GM23338 (cell line): ENCODE measurements around the gene UBE2F. TPM values are rescaled to one million over a fixed set of nuclear protein-coding genes. Genes with fewer than 3 reads are reported as not detected.

ENCODE experiments used
- ATAC-seq: fragments of 200-7000 bp; cut with Tn5 transposase; 3 replicates; pipeline ENCODE4 v1.9.1; 2020
- DNase-seq: peaks from one replicate; pipeline ENCODE4 v3.0.0-alpha.2; 2015; ENCODE audit warnings: low spot score
- H2AFZ ChIP-seq: fragments of 200-600 bp; sonication (generic); 2 replicates; pipeline ENCODE4 v1.8.0; 2016; ENCODE audit warnings: antibody characterized with exemption, mild to moderate bottlenecking, moderate library complexity
- H3F3A ChIP-seq: fragments of 200-600 bp; sonication (generic); replicated peaks from 2 replicates; pipeline ENCODE4 v1.8.0; 2017; ENCODE audit warnings: antibody characterized with exemption, mixed run types, low read depth
- H3K27ac ChIP-seq: fragments of 200-600 bp; sonication (generic); 2 replicates; pipeline ENCODE4 v1.6.1; 2016; ENCODE audit warnings: low read depth
- H3K27me3 ChIP-seq: fragments of 200-600 bp; sonication (generic); 2 replicates; pipeline ENCODE4 v1.8.0; 2016; ENCODE audit warnings: mild to moderate bottlenecking, mixed run types, moderate library complexity; ENCODE audit not compliant: insufficient read depth
- H3K36me3 ChIP-seq: fragments of 200-600 bp; sonication (generic); 2 replicates; pipeline ENCODE4 v1.8.0; 2016; ENCODE audit warnings: mild to moderate bottlenecking; ENCODE audit not compliant: insufficient read depth
- H3K4me1 ChIP-seq: fragments of 200-600 bp; sonication (generic); 2 replicates; pipeline ENCODE4 v1.8.0; 2016; ENCODE audit warnings: mild to moderate bottlenecking, moderate library complexity; ENCODE audit not compliant: insufficient read depth
- H3K4me2 ChIP-seq: fragments of 200-600 bp; sonication (generic); 2 replicates; pipeline ENCODE4 v1.7.1; 2017; ENCODE audit warnings: mixed run types
- H3K4me3 ChIP-seq: fragments of 200-600 bp; sonication (generic); 2 replicates; pipeline ENCODE4 v1.6.1; 2016; ENCODE audit warnings: mixed run types
- H3K79me2 ChIP-seq: fragments of 200-600 bp; sonication (generic); replicated peaks from 2 replicates; pipeline ENCODE4 v1.8.0; 2017; ENCODE audit warnings: mild to moderate bottlenecking; ENCODE audit not compliant: insufficient read depth
- H3K9me2 ChIP-seq: fragments of 200-600 bp; sonication (generic); 2 replicates; pipeline ENCODE4 v1.8.0; 2017; ENCODE audit not compliant: insufficient read depth
- H4K20me1 ChIP-seq: fragments of 200-600 bp; sonication (generic); replicated peaks from 2 replicates; pipeline ENCODE4 v1.8.0; 2017; ENCODE audit warnings: mild to moderate bottlenecking; ENCODE audit not compliant: insufficient read depth
- H3K27ac Mint-ChIP-seq: 2 replicates; pipeline ENCODE4 v1.8.0; 2020; ENCODE audit warnings: inconsistent platforms, mild to moderate bottlenecking, moderate library complexity, mixed read lengths
- H3K27me3 Mint-ChIP-seq: 3 replicates; pipeline ENCODE4 v1.8.0; 2022; ENCODE audit warnings: low read depth, mild to moderate bottlenecking, moderate library complexity, mixed read lengths, inconsistent platforms; ENCODE audit not compliant: insufficient read depth, poor library complexity
- H3K36me3 Mint-ChIP-seq: 3 replicates; pipeline ENCODE4 v1.8.0; 2021; ENCODE audit warnings: low read depth, mild to moderate bottlenecking, inconsistent platforms, moderate library complexity, mixed read lengths
- H3K4me1 Mint-ChIP-seq: 3 replicates; pipeline ENCODE4 v1.8.0; 2020; ENCODE audit warnings: mild to moderate bottlenecking, inconsistent platforms, mixed read lengths
- H3K4me3 Mint-ChIP-seq: 3 replicates; pipeline ENCODE4 v1.8.0; 2021; ENCODE audit warnings: moderate library complexity, mild to moderate bottlenecking, inconsistent platforms, mixed read lengths
- H3K9me3 Mint-ChIP-seq: 3 replicates; pipeline ENCODE4 v1.8.0; 2020; ENCODE audit warnings: moderate library complexity, mild to moderate bottlenecking, inconsistent platforms, mixed read lengths
- CREB1 ChIP-seq: fragments of 250-450 bp; sonication (Bioruptor Pico); IDR thresholded peaks from 2 replicates; pipeline ENCODE4 v1.5.0; 2020; ENCODE audit warnings: low read depth, mild to moderate bottlenecking, moderate library complexity
- EZH2 ChIP-seq: fragments of 200-600 bp; sonication (generic); IDR thresholded peaks from one replicate; pipeline ENCODE4 v1.8.0; 2017; ENCODE audit warnings: antibody characterized with exemption, mild to moderate bottlenecking, low read depth; ENCODE audit not compliant: unreplicated experiment
- EZH2phosphoT487 ChIP-seq: fragments of 200-600 bp; sonication (generic); IDR thresholded peaks from one replicate; pipeline ENCODE4 v1.8.1; 2018; ENCODE audit warnings: antibody characterized with exemption; ENCODE audit not compliant: unreplicated experiment
- JUNB ChIP-seq: IDR thresholded peaks from one replicate; pipeline ENCODE4 v1.6.1; 2016; ENCODE audit warnings: antibody characterized with exemption; ENCODE audit not compliant: unreplicated experiment
- NANOG ChIP-seq: IDR thresholded peaks from 2 replicates; pipeline ENCODE4 v1.6.1; 2016; ENCODE audit warnings: antibody characterized with exemption, borderline replicate concordance
- STAT1 ChIP-seq: IDR thresholded peaks from one replicate; pipeline ENCODE4 v1.6.1; 2016; ENCODE audit warnings: antibody characterized with exemption; ENCODE audit not compliant: unreplicated experiment
- ZNF331 ChIP-seq: fragments of 250-450 bp; sonication (Bioruptor Pico); IDR thresholded peaks from 2 replicates; pipeline ENCODE4 v1.5.0; 2020; ENCODE audit warnings: low read depth, mild to moderate bottlenecking, moderate library complexity
- polyA plus RNA-seq: library from polyadenylated mRNA; unstranded; fragments of >200 nt; fragmentation: Nextera tagmentation; extraction: Ambion mirVana; gene quantifications from 2 replicates; pipeline ENCODE4 v1.2.1, GENCODE V29; 2016
- total RNA-seq: library from RNA; depleted of rRNA; stranded (reverse); fragments of >200 nt; shearing (Covaris generic); gene quantifications from 2 replicates; pipeline ENCODE4 v1.2.3, GENCODE V29; 2014
- TF ChIP-seq, protein P1 (sequence below): IDR thresholded peaks from one replicate; pipeline ENCODE4 v1.6.1; 2018; ENCODE audit warnings: antibody characterized with exemption; ENCODE audit not compliant: unreplicated experiment
- TF ChIP-seq, protein P2 (sequence below), 2 experiments: fragments of 200-600 bp in 1 of 2; sonication (generic) in 1 of 2; conservative IDR thresholded peaks; 2 replicates each; pipeline versions ENCODE4 v1.5.1 to v1.6.1; 2016 to 2017; ENCODE audit warnings: antibody characterized with exemption in 2 of 2, low read depth in 2 of 2, mild to moderate bottlenecking in 2 of 2, moderate library complexity in 1 of 2

UBE2F gene
- total and polyA plus RNA-seq, 2 experiments from 2014 or later: 98.2 to 106 TPM

DNA sequence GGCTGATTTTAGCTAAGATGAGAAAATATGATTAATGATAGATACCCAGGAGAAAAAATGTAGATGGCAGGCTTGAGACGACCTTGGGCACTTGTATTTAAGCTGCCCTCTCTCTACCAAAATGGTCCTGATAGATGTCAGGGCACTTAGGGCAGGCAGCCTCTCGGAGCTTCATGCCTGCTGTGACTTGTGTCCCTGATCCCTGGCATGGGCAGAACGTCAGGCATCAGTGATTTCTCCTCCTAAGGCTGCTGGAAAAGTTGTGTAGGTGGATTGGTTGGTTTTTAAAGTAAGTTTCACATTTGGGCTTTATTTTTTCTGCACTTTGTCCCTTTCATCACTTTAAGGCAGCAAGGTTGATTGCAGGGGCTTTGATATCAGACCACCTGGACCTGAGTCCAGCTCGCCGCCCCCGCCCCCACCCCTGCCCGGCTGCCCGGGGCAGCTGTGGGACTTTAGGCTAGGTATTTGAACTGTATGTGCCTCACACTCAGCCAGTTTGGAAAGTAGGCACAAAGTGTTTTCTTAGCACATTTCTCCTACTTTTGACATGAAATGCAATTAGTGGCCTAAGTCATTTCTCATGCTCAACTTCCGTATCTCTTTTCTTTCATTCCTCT lies 59.0 kb downstream of the UBE2F start:
- H3K79me2 ChIP-seq: no peaks in the 10 kb centered on the region

DNA sequence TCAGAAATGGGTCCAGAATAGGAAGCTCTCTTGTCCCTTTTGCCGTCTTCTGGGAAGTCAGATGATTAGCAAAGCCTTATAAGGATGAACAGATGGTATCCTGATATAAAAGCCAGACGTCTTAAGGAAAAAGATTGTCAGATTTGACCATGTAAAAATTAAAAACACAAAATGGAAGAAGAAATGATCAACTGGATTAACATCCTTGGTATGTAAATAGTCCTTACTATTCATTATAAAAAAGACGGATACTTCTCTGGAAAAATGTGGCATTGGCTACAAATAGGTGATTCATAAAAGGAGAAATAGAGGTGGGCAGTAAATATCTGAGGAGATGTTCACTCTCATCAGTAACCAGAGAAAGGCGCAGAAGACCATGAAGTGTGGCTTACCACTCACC lies 60.2 kb downstream of the UBE2F start:
- Mint-ChIP-seq H3K27ac (no peak overlapping the region; the same call in 1 of the 2 replicates), H3K36me3 (peaks cover 28% of the 10 kb centered on the region), H3K4me1 (peaks cover 23% of the 10 kb centered on the region), H3K27me3 (peaks cover 7% of the 10 kb centered on the region), H3K4me3 (no peak overlapping the region), H3K9me3 (no peaks in the 10 kb centered on the region)
- H3K4me2 ChIP-seq: no peak overlapping the region
- no peaks in the 10 kb centered on the region for H3K27me3 ChIP-seq
- H3K27ac ChIP-seq: no peak overlapping the region
- H3K4me1 ChIP-seq: 0 out of 2 replicates have a peak, but pooled peaks cover 6% of the 10 kb centered on the region
- H2AFZ ChIP-seq: no peak overlapping the region
- TF ChIP-seq EZH2 (no peak), EZH2phosphoT487 (no peak), ZNF331 (CRISPR knock-in tag) (no peak), STAT1 (no peak)
- TF ChIP-seq, protein P1, sequence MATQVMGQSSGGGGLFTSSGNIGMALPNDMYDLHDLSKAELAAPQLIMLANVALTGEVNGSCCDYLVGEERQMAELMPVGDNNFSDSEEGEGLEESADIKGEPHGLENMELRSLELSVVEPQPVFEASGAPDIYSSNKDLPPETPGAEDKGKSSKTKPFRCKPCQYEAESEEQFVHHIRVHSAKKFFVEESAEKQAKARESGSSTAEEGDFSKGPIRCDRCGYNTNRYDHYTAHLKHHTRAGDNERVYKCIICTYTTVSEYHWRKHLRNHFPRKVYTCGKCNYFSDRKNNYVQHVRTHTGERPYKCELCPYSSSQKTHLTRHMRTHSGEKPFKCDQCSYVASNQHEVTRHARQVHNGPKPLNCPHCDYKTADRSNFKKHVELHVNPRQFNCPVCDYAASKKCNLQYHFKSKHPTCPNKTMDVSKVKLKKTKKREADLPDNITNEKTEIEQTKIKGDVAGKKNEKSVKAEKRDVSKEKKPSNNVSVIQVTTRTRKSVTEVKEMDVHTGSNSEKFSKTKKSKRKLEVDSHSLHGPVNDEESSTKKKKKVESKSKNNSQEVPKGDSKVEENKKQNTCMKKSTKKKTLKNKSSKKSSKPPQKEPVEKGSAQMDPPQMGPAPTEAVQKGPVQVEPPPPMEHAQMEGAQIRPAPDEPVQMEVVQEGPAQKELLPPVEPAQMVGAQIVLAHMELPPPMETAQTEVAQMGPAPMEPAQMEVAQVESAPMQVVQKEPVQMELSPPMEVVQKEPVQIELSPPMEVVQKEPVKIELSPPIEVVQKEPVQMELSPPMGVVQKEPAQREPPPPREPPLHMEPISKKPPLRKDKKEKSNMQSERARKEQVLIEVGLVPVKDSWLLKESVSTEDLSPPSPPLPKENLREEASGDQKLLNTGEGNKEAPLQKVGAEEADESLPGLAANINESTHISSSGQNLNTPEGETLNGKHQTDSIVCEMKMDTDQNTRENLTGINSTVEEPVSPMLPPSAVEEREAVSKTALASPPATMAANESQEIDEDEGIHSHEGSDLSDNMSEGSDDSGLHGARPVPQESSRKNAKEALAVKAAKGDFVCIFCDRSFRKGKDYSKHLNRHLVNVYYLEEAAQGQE: no peak
- TF ChIP-seq, protein P2, sequence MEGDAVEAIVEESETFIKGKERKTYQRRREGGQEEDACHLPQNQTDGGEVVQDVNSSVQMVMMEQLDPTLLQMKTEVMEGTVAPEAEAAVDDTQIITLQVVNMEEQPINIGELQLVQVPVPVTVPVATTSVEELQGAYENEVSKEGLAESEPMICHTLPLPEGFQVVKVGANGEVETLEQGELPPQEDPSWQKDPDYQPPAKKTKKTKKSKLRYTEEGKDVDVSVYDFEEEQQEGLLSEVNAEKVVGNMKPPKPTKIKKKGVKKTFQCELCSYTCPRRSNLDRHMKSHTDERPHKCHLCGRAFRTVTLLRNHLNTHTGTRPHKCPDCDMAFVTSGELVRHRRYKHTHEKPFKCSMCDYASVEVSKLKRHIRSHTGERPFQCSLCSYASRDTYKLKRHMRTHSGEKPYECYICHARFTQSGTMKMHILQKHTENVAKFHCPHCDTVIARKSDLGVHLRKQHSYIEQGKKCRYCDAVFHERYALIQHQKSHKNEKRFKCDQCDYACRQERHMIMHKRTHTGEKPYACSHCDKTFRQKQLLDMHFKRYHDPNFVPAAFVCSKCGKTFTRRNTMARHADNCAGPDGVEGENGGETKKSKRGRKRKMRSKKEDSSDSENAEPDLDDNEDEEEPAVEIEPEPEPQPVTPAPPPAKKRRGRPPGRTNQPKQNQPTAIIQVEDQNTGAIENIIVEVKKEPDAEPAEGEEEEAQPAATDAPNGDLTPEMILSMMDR (conservative IDR thresholded peaks at IDR 0.05; ENCODE audit: low read depth in 2 of 2): no peak
- peaks cover 5% of the 10 kb centered on the region; the same call in 1 of the 2 replicates for H4K20me1 ChIP-seq
- no peaks in the 10 kb centered on the region for H3F3A ChIP-seq
- no peaks in the 10 kb centered on the region for H3K9me2 ChIP-seq
- DNase-seq (no peak), ATAC-seq (no peak)
- no peak overlapping the region for H3K4me3 ChIP-seq
- no peaks in the 10 kb centered on the region; the same call in 1 of the 2 replicates for H3K36me3 ChIP-seq
- no peaks in the 10 kb centered on the region for H3K79me2 ChIP-seq

More for the DNA sequence above, 59.0 kb downstream of the UBE2F start:
- no peaks in the 10 kb centered on the region for H3F3A ChIP-seq
- no peak overlapping the region for H3K4me2 ChIP-seq
- H3K4me1 ChIP-seq: 0 out of 2 replicates have a peak, but pooled peaks cover 6% of the 10 kb centered on the region
- Mint-ChIP-seq H3K36me3 (peaks cover 20% of the 10 kb centered on the region), H3K9me3 (no peaks in the 10 kb centered on the region), H3K4me1 (peaks cover 23% of the 10 kb centered on the region), H3K4me3 (no peak overlapping the region), H3K27me3 (peaks cover 7% of the 10 kb centered on the region), H3K27ac (no peak overlapping the region)
- H3K27me3 ChIP-seq: no peaks in the 10 kb centered on the region
- no peaks in the 10 kb centered on the region for H3K9me2 ChIP-seq
- no peak overlapping the region for H2AFZ ChIP-seq
- no peak overlapping the region for H3K4me3 ChIP-seq
- no peaks in the 10 kb centered on the region; the same call in 1 of the 2 replicates for H3K36me3 ChIP-seq
- ATAC-seq (no peak), DNase-seq (no peak)
- no peak for TF ChIP-seq JUNB
- TF ChIP-seq, protein P1: no peak
- no peak for TF ChIP-seq NANOG
- TF ChIP-seq CREB1 (CRISPR knock-in tag): no peak
- H4K20me1 ChIP-seq: peaks cover 5% of the 10 kb centered on the region; the same call in 1 of the 2 replicates
- no peak overlapping the region for H3K27ac ChIP-seq
